HepG2 (cell line): ENCODE data around the gene HBG1. TPM values are rescaled to one million over a fixed set of nuclear protein-coding genes. Genes with fewer than 3 reads are reported as not detected.

Experiments
- ATAC-seq: fragments of 200-7000 bp; cut with Tn5 transposase; 3 replicates; pipeline ENCODE4 v1.9.1; 2020; ENCODE audit warnings: mild to moderate bottlenecking, moderate library complexity
- BruUV-seq: library from RNA; stranded (reverse); fragments of 400-500 nt; replicated peaks from 2 replicates; lab custom pipeline; 2021; lab: Mats Ljungman, UMichigan
- CTCF ChIA-PET: fragments of 300-600 bp; formaldehyde crosslinking; extraction: SDS; loops from one replicate; lab custom pipeline; 2021; ENCODE audit warnings: low total read pairs, inconsistent platforms, low intra/inter-chr PET ratio; lab: Yijun Ruan, JAX
- POLR2A ChIA-PET: fragments of 350-600 bp; sonication (Branson Sonifier 250); formaldehyde crosslinking; loops from one replicate; lab custom pipeline; 2020; ENCODE audit warnings: antibody characterized with exemption, inconsistent platforms; lab: Yijun Ruan, JAX
- DNase-seq: peaks from one replicate; pipeline ENCODE4 v3.0.0-alpha.2; 2015; ENCODE audit warnings: low spot score
- FAIRE-seq: peaks from 3 replicates; lab custom pipeline; 2011; peaks lifted over from hg19 to GRCh38; lab: Jason Lieb, UNC
- H2AFZ ChIP-seq: one replicate; pipeline ENCODE4 v1.6.1; 2011; ENCODE audit warnings: low read length, inconsistent platforms
- H3K27ac ChIP-seq: fragments of 300-600 bp; 3 replicates; pipeline ENCODE4 v1.8.0; 2011; ENCODE audit warnings: mixed run types, mild to moderate bottlenecking, mixed read lengths, low read length, inconsistent platforms; ENCODE audit not compliant: insufficient read depth; ENCODE audit errors: extremely low read length
- H3K27me3 ChIP-seq, 2 experiments: fragments of 200-600 bp in 1 of 2; 2 replicates in 1 of 2; 3 replicates in 1 of 2; pipeline versions ENCODE4 v1.6.0 to v1.8.0; 2011; ENCODE audit warnings: low read length in 2 of 2, mild to moderate bottlenecking in 2 of 2, moderate library complexity in 2 of 2, inconsistent platforms in 1 of 2; ENCODE audit not compliant: insufficient read depth in 2 of 2, control insufficient read depth in 1 of 2
- H3K36me3 ChIP-seq, 2 experiments: fragments of 200-600 bp in 1 of 2; replicated peaks in 1 of 2; 2 replicates in 1 of 2; 3 replicates in 1 of 2; pipeline versions ENCODE4 v1.5.1 to v1.8.0; 2011; ENCODE audit warnings: low read length in 2 of 2, inconsistent platforms in 1 of 2; ENCODE audit not compliant: insufficient read depth in 2 of 2, control insufficient read depth in 1 of 2
- H3K4me1 ChIP-seq: 2 replicates; pipeline ENCODE4 v1.5.1; 2012; ENCODE audit warnings: low read length, inconsistent platforms; ENCODE audit not compliant: insufficient read depth
- H3K4me2 ChIP-seq: 2 replicates; pipeline ENCODE4 v1.6.0; 2011; ENCODE audit warnings: low read depth, low read length, inconsistent platforms
- H3K4me3 ChIP-seq, 3 experiments: fragments of 200-600 bp in 1 of 3; sonication (generic), shearing (Covaris generic) in 1 of 3; replicated peaks in 1 of 3; 2 replicates each; pipeline ENCODE4 v1.5.1; 2011 to 2016; ENCODE audit warnings: low read length in 3 of 3, inconsistent platforms in 2 of 3, low read depth in 2 of 3, mild to moderate bottlenecking in 2 of 3, control low read depth in 1 of 3, mixed read lengths in 1 of 3; ENCODE audit not compliant: insufficient read depth in 1 of 3
- H3K79me2 ChIP-seq: one replicate; pipeline ENCODE4 v1.6.1; 2011; ENCODE audit warnings: low read length, inconsistent platforms; ENCODE audit not compliant: insufficient read depth
- H3K9ac ChIP-seq: 2 replicates; pipeline ENCODE4 v1.6.0; 2011; ENCODE audit warnings: mild to moderate bottlenecking, low read depth, low read length, inconsistent platforms; ENCODE audit not compliant: insufficient read depth
- H3K9me3 ChIP-seq: 2 replicates; pipeline ENCODE4 v1.5.1; 2012; ENCODE audit warnings: mild to moderate bottlenecking, low read length
- H4K20me1 ChIP-seq: 2 replicates; pipeline ENCODE4 v1.6.0; 2011; ENCODE audit warnings: inconsistent platforms, mild to moderate bottlenecking, low read length, moderate library complexity; ENCODE audit not compliant: insufficient read depth
- ATF5 ChIP-seq: sonication (generic); formaldehyde crosslinking; IDR thresholded peaks from 2 replicates; pipeline ENCODE4 v1.4.0; 2020; ENCODE audit warnings: mild to moderate bottlenecking, low read depth, missing genetic modification reagents
- GLI4 ChIP-seq: sonication (generic); formaldehyde crosslinking; IDR thresholded peaks from 2 replicates; pipeline ENCODE4 v1.5.1; 2020; ENCODE audit warnings: missing genetic modification reagents, mild to moderate bottlenecking, moderate library complexity, borderline replicate concordance
- IKZF4 ChIP-seq: sonication (generic); formaldehyde crosslinking; IDR thresholded peaks from 2 replicates; pipeline ENCODE4 v1.5.1; 2020; ENCODE audit warnings: borderline replicate concordance, mild to moderate bottlenecking, low read depth, missing genetic modification reagents; ENCODE audit errors: not compliant biosample characterization
- KAT8 ChIP-seq: IDR thresholded peaks from 2 replicates; pipeline ENCODE4 v1.6.1; 2016; ENCODE audit warnings: missing genetic modification reagents, missing compliant biosample characterization
- KLF6 ChIP-seq: IDR thresholded peaks from 2 replicates; pipeline ENCODE4 v1.8.0; 2016; ENCODE audit warnings: missing biosample characterization, missing genetic modification reagents
- MIER2 ChIP-seq: IDR thresholded peaks from 2 replicates; pipeline ENCODE4 v1.6.1; 2016; ENCODE audit warnings: missing biosample characterization, missing genetic modification reagents
- MTF2 ChIP-seq: sonication (generic); formaldehyde crosslinking; IDR thresholded peaks from 2 replicates; pipeline ENCODE4 v1.5.0; 2020; ENCODE audit warnings: missing genetic modification reagents, borderline replicate concordance
- NPAS2 ChIP-seq: sonication (generic); formaldehyde crosslinking; IDR thresholded peaks from 2 replicates; pipeline ENCODE4 v1.8.0; 2022; ENCODE audit warnings: mild to moderate bottlenecking, missing genetic modification reagents, borderline replicate concordance
- NR2F6 ChIP-seq, 2 experiments: IDR thresholded peaks; 2 replicates each; pipeline ENCODE4 v1.6.1; 2016; ENCODE audit warnings: antibody characterized with exemption in 1 of 2, mild to moderate bottlenecking in 1 of 2
- PHB2 ChIP-seq: fragments of 450-650 bp; IDR thresholded peaks from 2 replicates; pipeline ENCODE4 v1.6.1; 2018; ENCODE audit not compliant: partially characterized antibody
- RBM22 ChIP-seq: fragments of 200-400 bp; formaldehyde crosslinking; optimal IDR thresholded peaks from 2 replicates; pipeline ENCODE3; 2017; ENCODE audit warnings: mild to moderate bottlenecking, low read length, moderate library complexity
- SOX5 ChIP-seq: IDR thresholded peaks from 2 replicates; pipeline ENCODE4 v1.6.1; 2016; ENCODE audit warnings: borderline replicate concordance
- THAP9 ChIP-seq: sonication (generic); formaldehyde crosslinking; IDR thresholded peaks from 2 replicates; pipeline ENCODE4; 2020; ENCODE audit warnings: missing genetic modification reagents, mild to moderate bottlenecking, borderline replicate concordance
- ZNF232 ChIP-seq: sonication (generic); formaldehyde crosslinking; IDR thresholded peaks from 2 replicates; pipeline ENCODE4 v1.4.0; 2020; ENCODE audit warnings: missing genetic modification reagents, borderline replicate concordance
- ZNF563 ChIP-seq: sonication (generic); formaldehyde crosslinking; IDR thresholded peaks from 2 replicates; pipeline ENCODE4 v1.8.0; 2022; ENCODE audit warnings: mild to moderate bottlenecking, moderate library complexity, missing genetic modification reagents
- ZNF790 ChIP-seq: sonication (generic); formaldehyde crosslinking; IDR thresholded peaks from 2 replicates; pipeline ENCODE4 v1.8.0; 2022; ENCODE audit warnings: missing genetic modification reagents, mild to moderate bottlenecking, borderline replicate concordance
- WGBS: methylation state at CpG from one replicate; pipeline ENCODE4 v1.1.6; 2017; ENCODE audit warnings: low lambda C conversion rate; 5-methylcytosine and 5-hydroxymethylcytosine counted together
- in situ Hi-C: cut with HindIII; loops from 2 replicates; pipeline ENCODE4 v1.10.0; 2017; ENCODE audit warnings: low pct_unique_long_range_greater_than_20kb; ENCODE audit not compliant: extremely low pct_ligation_motif_present
- intact Hi-C: fragments of 100-400 bp; cut with micrococcal nuclease; formaldehyde crosslinking; loops from one replicate; pipeline ENCODE4 v1.10.0; 2022; ENCODE audit not compliant: unreplicated experiment
- polyA plus RNA-seq, 8 experiments: library from polyadenylated mRNA; depleted of rRNA in 3 of 8; stranded (reverse) in 7 of 8; unstranded in 1 of 8; fragments of >200 nt; fragmentation: Illumina TruSeq in 4 of 8; extraction: Trizol in 4 of 8; gene quantifications; 2 replicates each; pipeline versions ENCODE4 v1.2.1 to v1.2.3, GENCODE V29; 2011 to 2016; ENCODE audit warnings: low read depth in 4 of 8, missing spikeins in 1 of 8, mixed read lengths in 1 of 8; ENCODE audit not compliant: insufficient read depth in 1 of 8
- total RNA-seq, 5 experiments: library from RNA; depleted of rRNA; stranded (reverse); fragments of >200 nt; fragmentation: Illumina TruSeq; extraction: Trizol; gene quantifications; 2 replicates each; pipeline ENCODE4 v1.2.3, GENCODE V29; 2016; ENCODE audit warnings: low read depth in 1 of 5
- TF ChIP-seq, protein P1 (sequence below): sonication (generic); formaldehyde crosslinking; IDR thresholded peaks from 2 replicates; pipeline ENCODE4 v1.4.0; 2020; ENCODE audit warnings: missing genetic modification reagents
- TF ChIP-seq, protein P2 (sequence below): sonication (generic); formaldehyde crosslinking; IDR thresholded peaks from 2 replicates; pipeline ENCODE4 v1.4.0; 2020; ENCODE audit warnings: missing genetic modification reagents, borderline replicate concordance

HBG1 gene
- total and polyA plus RNA-seq, 2 of the 13 experiments (the other 11 are each of a cell fraction or from before 2014, with no cell fraction given), result not detected

DNA sequence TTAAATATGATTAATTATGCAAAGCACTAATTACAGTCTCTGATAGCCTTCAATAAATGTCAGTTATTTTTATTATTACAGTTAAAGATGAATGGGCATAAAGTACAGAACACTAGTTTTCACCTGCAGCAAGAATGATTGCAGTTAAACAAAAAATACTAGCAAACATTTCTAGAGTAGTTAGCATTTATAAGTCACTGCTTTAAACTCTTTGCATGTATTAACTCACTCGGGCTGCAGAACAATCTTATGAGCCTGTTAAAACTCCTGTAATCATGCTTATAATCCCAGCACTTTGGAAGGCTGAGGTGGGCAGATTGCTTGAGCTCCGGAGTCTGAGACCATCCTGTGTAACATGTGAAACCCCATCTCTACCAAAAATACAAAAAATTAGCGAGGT lies 37.2 kb upstream of the HBG1 start:
- no TSS peak for BruUV-seq
- DNase-seq, result no peak
- Histone ChIP-seq H3K36me3 (no peaks in the 10 kb centered on the region), H4K20me1 (no peaks in the 10 kb centered on the region), H3K9me3 (no peaks in the 10 kb centered on the region), H2AFZ (no peak overlapping the region), H3K4me3 (no peak overlapping the region), H3K27ac (no peak overlapping the region), H3K79me2 (no peaks in the 10 kb centered on the region), H3K4me1 (no peaks in the 10 kb centered on the region), H3K9ac (no peak overlapping the region), H3K27me3 (no peaks in the 10 kb centered on the region), H3K4me2 (no peak overlapping the region)
- no peak for TF ChIP-seq ATF5 (CRISPR knock-in tag)
- TF ChIP-seq ZNF232 (CRISPR knock-in tag), result no peak
- TF ChIP-seq MIER2, result no peak
- TF ChIP-seq THAP9 (CRISPR knock-in tag), result no peak
- no peak for TF ChIP-seq MTF2 (CRISPR knock-in tag)
- no peak for TF ChIP-seq NR2F6 (IDR thresholded peaks at IDR 0.05)
- TF ChIP-seq NR2F6 (CRISPR knock-in tag; IDR thresholded peaks at IDR 0.05), result no peak
- no peak for TF ChIP-seq KAT8 (CRISPR knock-in tag)
- no peak for TF ChIP-seq SOX5 (CRISPR knock-in tag)
- TF ChIP-seq, protein P1, sequence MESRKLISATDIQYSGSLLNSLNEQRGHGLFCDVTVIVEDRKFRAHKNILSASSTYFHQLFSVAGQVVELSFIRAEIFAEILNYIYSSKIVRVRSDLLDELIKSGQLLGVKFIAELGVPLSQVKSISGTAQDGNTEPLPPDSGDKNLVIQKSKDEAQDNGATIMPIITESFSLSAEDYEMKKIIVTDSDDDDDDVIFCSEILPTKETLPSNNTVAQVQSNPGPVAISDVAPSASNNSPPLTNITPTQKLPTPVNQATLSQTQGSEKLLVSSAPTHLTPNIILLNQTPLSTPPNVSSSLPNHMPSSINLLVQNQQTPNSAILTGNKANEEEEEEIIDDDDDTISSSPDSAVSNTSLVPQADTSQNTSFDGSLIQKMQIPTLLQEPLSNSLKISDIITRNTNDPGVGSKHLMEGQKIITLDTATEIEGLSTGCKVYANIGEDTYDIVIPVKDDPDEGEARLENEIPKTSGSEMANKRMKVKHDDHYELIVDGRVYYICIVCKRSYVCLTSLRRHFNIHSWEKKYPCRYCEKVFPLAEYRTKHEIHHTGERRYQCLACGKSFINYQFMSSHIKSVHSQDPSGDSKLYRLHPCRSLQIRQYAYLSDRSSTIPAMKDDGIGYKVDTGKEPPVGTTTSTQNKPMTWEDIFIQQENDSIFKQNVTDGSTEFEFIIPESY (CRISPR knock-in tag), result no peak
- TF ChIP-seq GLI4 (CRISPR knock-in tag), result no peak
- no peak for TF ChIP-seq PHB2
- no peak for TF ChIP-seq ZNF563
- no peak for TF ChIP-seq IKZF4 (CRISPR knock-in tag)
- no peak for TF ChIP-seq RBM22
- TF ChIP-seq, protein P2, sequence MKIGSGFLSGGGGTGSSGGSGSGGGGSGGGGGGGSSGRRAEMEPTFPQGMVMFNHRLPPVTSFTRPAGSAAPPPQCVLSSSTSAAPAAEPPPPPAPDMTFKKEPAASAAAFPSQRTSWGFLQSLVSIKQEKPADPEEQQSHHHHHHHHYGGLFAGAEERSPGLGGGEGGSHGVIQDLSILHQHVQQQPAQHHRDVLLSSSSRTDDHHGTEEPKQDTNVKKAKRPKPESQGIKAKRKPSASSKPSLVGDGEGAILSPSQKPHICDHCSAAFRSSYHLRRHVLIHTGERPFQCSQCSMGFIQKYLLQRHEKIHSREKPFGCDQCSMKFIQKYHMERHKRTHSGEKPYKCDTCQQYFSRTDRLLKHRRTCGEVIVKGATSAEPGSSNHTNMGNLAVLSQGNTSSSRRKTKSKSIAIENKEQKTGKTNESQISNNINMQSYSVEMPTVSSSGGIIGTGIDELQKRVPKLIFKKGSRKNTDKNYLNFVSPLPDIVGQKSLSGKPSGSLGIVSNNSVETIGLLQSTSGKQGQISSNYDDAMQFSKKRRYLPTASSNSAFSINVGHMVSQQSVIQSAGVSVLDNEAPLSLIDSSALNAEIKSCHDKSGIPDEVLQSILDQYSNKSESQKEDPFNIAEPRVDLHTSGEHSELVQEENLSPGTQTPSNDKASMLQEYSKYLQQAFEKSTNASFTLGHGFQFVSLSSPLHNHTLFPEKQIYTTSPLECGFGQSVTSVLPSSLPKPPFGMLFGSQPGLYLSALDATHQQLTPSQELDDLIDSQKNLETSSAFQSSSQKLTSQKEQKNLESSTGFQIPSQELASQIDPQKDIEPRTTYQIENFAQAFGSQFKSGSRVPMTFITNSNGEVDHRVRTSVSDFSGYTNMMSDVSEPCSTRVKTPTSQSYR (CRISPR knock-in tag), result no peak
- TF ChIP-seq KLF6, result no peak
- no peak for TF ChIP-seq ZNF790 (CRISPR knock-in tag)
- no peak for TF ChIP-seq NPAS2
- POLR2A ChIA-PET, result no interaction called here
- no peak for FAIRE-seq
- no peak for ATAC-seq
- CTCF ChIA-PET, result no interaction called here
- intact Hi-C loops (no loop called here), in situ Hi-C loops (no loop called here)
- WGBS, result 0% methylated on average over 3 of the region's 3 CpGs
